Mammary epithelial cell (primary cell): ENCODE measurements around the gene AFAP1.

Source experiments
- EZH2 ChIP-seq: IDR thresholded peaks from 2 replicates; pipeline ENCODE4 v1.6.1; 2012; ENCODE audit warnings: low read length, inconsistent platforms, borderline replicate concordance
- TF ChIP-seq, protein P1 (sequence below), 2 donors: IDR thresholded peaks in 1 of 2; conservative IDR thresholded peaks in 1 of 2; 2 replicates each; pipeline ENCODE4 v1.5.1; 2011 to 2012; ENCODE audit warnings: inconsistent platforms in 2 of 2, low read length in 2 of 2, mild to moderate bottlenecking in 2 of 2, control low read depth in 1 of 2, low read depth in 1 of 2; ENCODE audit not compliant: insufficient read depth in 1 of 2; ENCODE audit errors: extremely low read depth in 1 of 2

DNA sequence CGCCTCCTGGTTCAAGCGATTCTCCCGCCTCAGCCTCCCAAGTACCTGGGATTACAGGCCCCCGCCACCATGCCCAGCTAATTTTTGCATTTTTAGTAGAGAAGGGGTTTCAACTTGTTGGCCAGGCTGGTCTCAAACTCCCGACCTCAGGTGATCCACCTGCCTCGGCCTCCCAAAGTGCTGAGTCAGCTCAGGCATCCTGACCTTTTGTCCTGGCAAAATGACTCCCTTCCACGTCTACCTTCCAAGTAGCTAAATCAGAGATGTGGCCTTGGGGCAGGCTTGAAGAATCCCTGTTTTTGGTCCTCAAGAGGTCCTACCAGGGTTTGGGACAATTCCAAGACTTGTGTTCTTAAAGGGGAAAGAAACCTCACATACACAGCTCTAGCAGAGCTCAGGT, 12.8 kb downstream of the AFAP1 start:
- no peak for TF ChIP-seq EZH2
- TF ChIP-seq, protein P1, sequence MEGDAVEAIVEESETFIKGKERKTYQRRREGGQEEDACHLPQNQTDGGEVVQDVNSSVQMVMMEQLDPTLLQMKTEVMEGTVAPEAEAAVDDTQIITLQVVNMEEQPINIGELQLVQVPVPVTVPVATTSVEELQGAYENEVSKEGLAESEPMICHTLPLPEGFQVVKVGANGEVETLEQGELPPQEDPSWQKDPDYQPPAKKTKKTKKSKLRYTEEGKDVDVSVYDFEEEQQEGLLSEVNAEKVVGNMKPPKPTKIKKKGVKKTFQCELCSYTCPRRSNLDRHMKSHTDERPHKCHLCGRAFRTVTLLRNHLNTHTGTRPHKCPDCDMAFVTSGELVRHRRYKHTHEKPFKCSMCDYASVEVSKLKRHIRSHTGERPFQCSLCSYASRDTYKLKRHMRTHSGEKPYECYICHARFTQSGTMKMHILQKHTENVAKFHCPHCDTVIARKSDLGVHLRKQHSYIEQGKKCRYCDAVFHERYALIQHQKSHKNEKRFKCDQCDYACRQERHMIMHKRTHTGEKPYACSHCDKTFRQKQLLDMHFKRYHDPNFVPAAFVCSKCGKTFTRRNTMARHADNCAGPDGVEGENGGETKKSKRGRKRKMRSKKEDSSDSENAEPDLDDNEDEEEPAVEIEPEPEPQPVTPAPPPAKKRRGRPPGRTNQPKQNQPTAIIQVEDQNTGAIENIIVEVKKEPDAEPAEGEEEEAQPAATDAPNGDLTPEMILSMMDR (conservative IDR thresholded peaks at IDR 0.05 in 1 of 2, IDR thresholded peaks at IDR 0.05 in 1 of 2; ENCODE audit: extremely low read depth in 1 of 2, insufficient read depth in 1 of 2, low read depth in 1 of 2, low read length in 2 of 2) = no peak
